SK-N-MC (cell line): ENCODE data around the gene AFF3.

Source experiments
- EZH2 ChIP-seq: fragments of 200-600 bp; sonication (generic); IDR thresholded peaks from one replicate; pipeline ENCODE4 v1.6.1; 2017; ENCODE audit warnings: antibody characterized with exemption
- FOXP2 ChIP-seq: optimal IDR thresholded peaks from 2 replicates; pipeline ENCODE3; 2011; ENCODE audit warnings: mild to moderate bottlenecking, moderate library complexity; ENCODE audit not compliant: insufficient read depth; ENCODE audit errors: extremely low read length, control extremely low read depth
- POLR2AphosphoS5 ChIP-seq: IDR thresholded peaks from 2 replicates; pipeline ENCODE4 v1.6.1; 2012; ENCODE audit warnings: mild to moderate bottlenecking, low read depth, low read length, borderline replicate concordance

GRCh38 chr2:99613980-99614379 is 528.4 kb downstream of the AFF3 start:
- no peak for TF ChIP-seq EZH2
- TF ChIP-seq POLR2AphosphoS5: no peak
- no peak for TF ChIP-seq FOXP2
